H1 (cell line): ENCODE results near the gene GMEB1. TPM values are rescaled to one million over a fixed set of nuclear protein-coding genes. Genes with fewer than 3 reads are reported as not detected.

Experiments
- CTCF ChIA-PET: fragments of 300-600 bp; sonication (Branson Sonifier 250); formaldehyde crosslinking; loops from one replicate; lab custom pipeline; 2021; ENCODE audit not compliant: partially characterized antibody; lab: Charles Lee
- POLR2A ChIA-PET: fragments of 300-600 bp; sonication (Branson Sonifier 250); formaldehyde crosslinking; loops from one replicate; lab custom pipeline; 2021; ENCODE audit warnings: inconsistent platforms; ENCODE audit not compliant: partially characterized antibody; lab: Charles Lee
- DNase-seq, 2 experiments: peaks; one replicate each; pipeline versions ENCODE4 v3.0.0 to v3.0.0-alpha.2; 2010 to 2022; ENCODE audit warnings: low spot score in 2 of 2, low read depth in 1 of 2, mixed read lengths in 1 of 2
- FAIRE-seq: peaks from 2 replicates; lab custom pipeline; 2011; peaks lifted over from hg19 to GRCh38; lab: Jason Lieb, UNC
- H2AFZ ChIP-seq: 2 replicates; pipeline ENCODE4 v1.8.1; 2012; ENCODE audit warnings: low read length, inconsistent platforms
- H2AK5ac ChIP-seq: 2 replicates; pipeline ENCODE4 v1.6.1; 2013; ENCODE audit warnings: low read depth, low read length
- H2BK120ac ChIP-seq: replicated peaks from 2 replicates; pipeline ENCODE3; 2013; ENCODE audit warnings: low read depth, low read length, inconsistent platforms
- H2BK12ac ChIP-seq: 2 replicates; pipeline ENCODE4 v1.6.1; 2013; ENCODE audit warnings: low read depth, low read length
- H2BK15ac ChIP-seq: 2 replicates; pipeline ENCODE4 v1.6.1; 2013; ENCODE audit warnings: low read length
- H2BK20ac ChIP-seq: 2 replicates; pipeline ENCODE4 v1.6.1; 2013; ENCODE audit warnings: low read length
- H2BK5ac ChIP-seq: 2 replicates; pipeline ENCODE4 v1.6.1; 2013; ENCODE audit warnings: low read depth, low read length
- H3K14ac ChIP-seq: 2 replicates; pipeline ENCODE4 v1.6.1; 2013; ENCODE audit warnings: inconsistent platforms; ENCODE audit not compliant: insufficient read length
- H3K18ac ChIP-seq: 2 replicates; pipeline ENCODE4 v1.6.1; 2013; ENCODE audit warnings: low read length; ENCODE audit errors: extremely low read depth
- H3K23ac ChIP-seq: 2 replicates; pipeline ENCODE4 v1.6.1; 2013; ENCODE audit warnings: inconsistent platforms; ENCODE audit not compliant: insufficient read length
- H3K23me2 ChIP-seq: 2 replicates; pipeline ENCODE4 v1.6.1; 2013; ENCODE audit warnings: low read depth, low read length
- H3K27ac ChIP-seq: 2 replicates; pipeline ENCODE4 v1.6.1; 2011; ENCODE audit warnings: low read depth, low read length, inconsistent platforms
- H3K27me3 ChIP-seq, 4 experiments: replicated peaks in 1 of 4; 1 replicate in 1 of 4; 2 replicates in 3 of 4; pipeline versions ENCODE4 v1.6.1 to v1.8.1; 2011 to 2013; ENCODE audit warnings: low read length in 3 of 4, mild to moderate bottlenecking in 3 of 4, inconsistent platforms in 2 of 4, mixed read lengths in 2 of 4, moderate library complexity in 1 of 4; ENCODE audit not compliant: control insufficient read depth in 3 of 4, insufficient read depth in 3 of 4; ENCODE audit errors: extremely low read depth in 1 of 4
- H3K36me3 ChIP-seq, 4 experiments: 2 replicates each; pipeline versions ENCODE4 v1.6.1 to v1.8.1; 2011 to 2013; ENCODE audit warnings: mild to moderate bottlenecking in 4 of 4, low read length in 3 of 4, moderate library complexity in 2 of 4, control low read depth in 1 of 4, inconsistent platforms in 1 of 4; ENCODE audit not compliant: insufficient read depth in 4 of 4, control insufficient read depth in 2 of 4
- H3K4ac ChIP-seq: replicated peaks from 2 replicates; pipeline ENCODE3; 2013; ENCODE audit warnings: low read length, low read depth, mixed read lengths, inconsistent platforms; ENCODE audit not compliant: insufficient read length
- H3K4me1 ChIP-seq, 4 experiments: replicated peaks in 1 of 4; 1 replicate in 1 of 4; 2 replicates in 3 of 4; pipeline versions ENCODE4 v1.6.1 to v1.8.1; 2011 to 2013; ENCODE audit warnings: low read length in 3 of 4, inconsistent platforms in 2 of 4, mixed read lengths in 1 of 4; ENCODE audit not compliant: insufficient read depth in 4 of 4, control insufficient read depth in 3 of 4
- H3K4me2 ChIP-seq, 2 experiments: 2 replicates each; pipeline versions ENCODE4 v1.6.1 to v1.8.1; 2011 to 2013; ENCODE audit warnings: low read depth in 2 of 2, low read length in 2 of 2, control low read depth in 1 of 2, inconsistent platforms in 1 of 2, mild to moderate bottlenecking in 1 of 2; ENCODE audit not compliant: insufficient read depth in 1 of 2
- H3K4me3 ChIP-seq, 4 experiments: fragments of 200-600, 300-600 bp in 1 of 4; sonication (generic), shearing (Covaris generic), sonication (Bioruptor Twin) in 1 of 4; 2 replicates each; pipeline versions ENCODE4 v1.5.1 to v1.8.1; 2011 to 2016; ENCODE audit warnings: low read length in 4 of 4, low read depth in 3 of 4, control low read depth in 2 of 4, inconsistent platforms in 2 of 4, mild to moderate bottlenecking in 2 of 4, mixed read lengths in 1 of 4, moderate library complexity in 1 of 4; ENCODE audit not compliant: insufficient read depth in 2 of 4; ENCODE audit errors: extremely low read depth in 1 of 4
- H3K56ac ChIP-seq: replicated peaks from 2 replicates; pipeline ENCODE3; 2013; ENCODE audit warnings: low read depth, mild to moderate bottlenecking, mixed read lengths, low read length, inconsistent platforms; ENCODE audit not compliant: insufficient read length
- H3K79me1 ChIP-seq: 2 replicates; pipeline ENCODE4 v1.6.1; 2013; ENCODE audit warnings: low read depth, low read length, control low read depth
- H3K79me2 ChIP-seq, 2 experiments: 2 replicates each; pipeline versions ENCODE4 v1.6.1 to v1.8.1; 2012 to 2013; ENCODE audit warnings: low read length in 2 of 2, mild to moderate bottlenecking in 2 of 2, inconsistent platforms in 1 of 2; ENCODE audit not compliant: insufficient read depth in 2 of 2, control insufficient read depth in 1 of 2
- H3K9ac ChIP-seq, 4 experiments: replicated peaks in 1 of 4; 1 replicate in 1 of 4; 2 replicates in 3 of 4; pipeline versions ENCODE4 v1.6.1 to v1.8.1; 2011 to 2013; ENCODE audit warnings: low read depth in 3 of 4, low read length in 3 of 4, control low read depth in 2 of 4, mild to moderate bottlenecking in 2 of 4, moderate library complexity in 2 of 4, inconsistent platforms in 1 of 4; ENCODE audit errors: extremely low read depth in 1 of 4
- H3K9me3 ChIP-seq, 2 experiments: 2 replicates each; pipeline versions ENCODE4 v1.6.1 to v1.8.1; 2012 to 2013; ENCODE audit warnings: mild to moderate bottlenecking in 2 of 2, moderate library complexity in 2 of 2, control low read depth in 1 of 2, inconsistent platforms in 1 of 2, low read depth in 1 of 2, low read length in 1 of 2, mixed read lengths in 1 of 2; ENCODE audit not compliant: insufficient read depth in 2 of 2
- H4K20me1 ChIP-seq, 2 experiments: replicated peaks in 1 of 2; 2 replicates each; pipeline versions ENCODE3 to v1.8.1; 2011 to 2013; ENCODE audit warnings: inconsistent platforms in 2 of 2, low read length in 2 of 2, mild to moderate bottlenecking in 1 of 2; ENCODE audit not compliant: insufficient read depth in 2 of 2, control insufficient read depth in 1 of 2
- H4K5ac ChIP-seq: 2 replicates; pipeline ENCODE4 v1.6.1; 2013; ENCODE audit warnings: low read length, low read depth, mixed read lengths, inconsistent platforms; ENCODE audit not compliant: insufficient read length
- H4K8ac ChIP-seq: 2 replicates; pipeline ENCODE4 v1.8.0; 2013; ENCODE audit warnings: mild to moderate bottlenecking, moderate library complexity, low read length, inconsistent platforms; ENCODE audit not compliant: insufficient read depth; ENCODE audit errors: extremely low read depth
- H4K91ac ChIP-seq: replicated peaks from 2 replicates; pipeline ENCODE3; 2013; ENCODE audit warnings: low read length, mixed read lengths, inconsistent platforms; ENCODE audit not compliant: insufficient read length
- EGR1 ChIP-seq: IDR thresholded peaks from 2 replicates; pipeline ENCODE4 v1.6.1; 2011; ENCODE audit warnings: low read depth, low read length, borderline replicate concordance
- EP300 ChIP-seq, 2 experiments: IDR thresholded peaks; 1 replicate in 1 of 2; 2 replicates in 1 of 2; pipeline ENCODE4 v1.6.1; 2011 to 2012; ENCODE audit warnings: low read depth in 2 of 2, low read length in 2 of 2, mild to moderate bottlenecking in 2 of 2, borderline replicate concordance in 1 of 2, inconsistent platforms in 1 of 2, moderate library complexity in 1 of 2
- FOSL1 ChIP-seq: IDR thresholded peaks from 2 replicates; pipeline ENCODE4 v1.6.1; 2011; ENCODE audit warnings: mild to moderate bottlenecking, low read depth, low read length, moderate library complexity; ENCODE audit not compliant: insufficient read depth
- KDM5A ChIP-seq: fragments of 200-600 bp; IDR thresholded peaks from 2 replicates; pipeline ENCODE4 v1.7.1; 2012; ENCODE audit warnings: mild to moderate bottlenecking, low read length, inconsistent platforms, mixed read lengths
- MAX ChIP-seq: IDR thresholded peaks from 2 replicates; pipeline ENCODE4 v1.6.1; 2012; ENCODE audit warnings: inconsistent platforms
- TAF1 ChIP-seq: IDR thresholded peaks from 2 replicates; pipeline ENCODE4 v1.6.1; 2011; ENCODE audit warnings: mild to moderate bottlenecking, low read depth, low read length
- TEAD4 ChIP-seq: IDR thresholded peaks from 2 replicates; pipeline ENCODE4 v1.6.1; 2012; ENCODE audit warnings: low read depth, low read length, inconsistent platforms, mixed read lengths
- USF2 ChIP-seq: IDR thresholded peaks from 2 replicates; pipeline ENCODE4 v1.6.1; 2011; ENCODE audit warnings: low read length, improper control_type of control experiment
- WGBS, 2 experiments: shearing (Covaris generic) in 1 of 2; methylation state at CpG; one replicate each; pipeline versions ENCODE4 v1.1.6 to v1.1.7; 2013 to 2015; ENCODE audit warnings: low lambda C conversion rate in 2 of 2, mixed read lengths in 2 of 2, inconsistent platforms in 1 of 2, low coverage in 1 of 2, missing lambda C conversion rate in 1 of 2; ENCODE audit not compliant: insufficient replicate concordance in 2 of 2, insufficient coverage in 1 of 2, insufficient read length in 1 of 2; ENCODE audit errors: extremely low coverage in 1 of 2, missing lambda C conversion rate in 1 of 2; 5-methylcytosine and 5-hydroxymethylcytosine counted together
- polyA plus RNA-seq, 7 experiments: library from polyadenylated mRNA; depleted of rRNA in 3 of 7; stranded (reverse) in 5 of 7; unstranded in 2 of 7; fragments of >200 nt in 5 of 7; fragments of 200-250 nt in 2 of 7; gene quantifications; 1 replicate in 5 of 7; 2 replicates in 1 of 7; 4 replicates in 1 of 7; pipeline versions ENCODE4 v1.2.1 to v1.2.3, GENCODE V29; 2011 to 2013; ENCODE audit warnings: missing spikeins in 2 of 7, mixed read lengths in 2 of 7
- total RNA-seq: library from RNA; stranded (reverse); fragmentation: NEBNext Ultra II Directional; extraction: Animal tissue kit (Norgen Biotek cat#: 25700); gene quantifications from 2 replicates; pipeline ENCODE4 v1.2.1, GENCODE V29; 2021

The GMEB1 gene
- total and polyA plus RNA-seq, 2 of the 8 experiments (the other 6 are each of a cell fraction or from before 2014, with no cell fraction given) = 13.3 to 26.2 TPM

- peaks cover 27 to 48% of the 10 kb centered on the region in 2 experiments for H3K79me2 ChIP-seq
- H3K79me1 ChIP-seq = no peaks in the 10 kb centered on the region; the same call in 1 of the 2 replicates
- peak within 1 kb of the TSS; percentile 88 to 97 (median 94) for H3K4me3 ChIP-seq
- H3K4me1 ChIP-seq = peaks cover 0 to 11% (median 3%) of the 10 kb centered on the region in 4 experiments; a peak in 6 of 7 replicates
- H3K27me3 ChIP-seq = no peaks in the 10 kb centered on the region
- WGBS, 2 experiments = 1% methylated on average over 48 of the region's 92 CpGs; no CpG with 5 or more reads in 1 of the 2 experiments
- peak within 1 kb of the TSS; percentile 98 for H3K27ac ChIP-seq
- peak within 1 kb of the TSS; percentile 95 for H3K18ac ChIP-seq
- peak within 1 kb of the TSS; percentile 37 for H2BK120ac ChIP-seq
- H3K36me3 ChIP-seq = peaks cover 10 to 33% (median 21%) of the 10 kb centered on the region in 4 experiments
- FAIRE-seq = peak; percentile 77
- no peaks in the 10 kb centered on the region; the same call in 1 of the 2 replicates for H3K23me2 ChIP-seq
- no peaks in the 10 kb centered on the region for H3K9me3 ChIP-seq
- CTCF ChIA-PET = interaction anchor here (0.6 to 2.8 kb wide), 18 partner anchors 9 to 185 kb away, joined by 3 to 12 read pairs (median 4); partner anchors contain the start of genes GMEB1, RNU11 and TAF12
- no peak within 1 kb of the TSS for H3K23ac ChIP-seq
- H4K8ac ChIP-seq = peak within 1 kb of the TSS; percentile 99
- H4K5ac ChIP-seq = peak within 1 kb of the TSS; percentile 82
- H2AK5ac ChIP-seq = peak within 1 kb of the TSS; percentile 90; the same call in 1 of the 2 replicates
- peak within 1 kb of the TSS; percentile 97 for H2BK5ac ChIP-seq
- peak within 1 kb of the TSS; percentile 69; the same call in 1 of the 2 replicates for H2BK12ac ChIP-seq
- H4K91ac ChIP-seq = peak within 1 kb of the TSS; percentile 84
- peak; percentile 94 to 97 for DNase-seq
- H3K9ac ChIP-seq = peak within 1 kb of the TSS; percentile 88 to 99 (median 99)
- no peak within 1 kb of the TSS for H2BK20ac ChIP-seq
- peak within 1 kb of the TSS; percentile 47 for H3K4ac ChIP-seq
- H4K20me1 ChIP-seq = peaks cover 5% of the 10 kb centered on the region in 2 experiments
- peak within 1 kb of the TSS; percentile 72 to 73 for H3K4me2 ChIP-seq
- peak within 1 kb of the TSS; percentile 85; the same call in 1 of the 2 replicates for H2BK15ac ChIP-seq
- POLR2A ChIA-PET = interaction anchor here (0.5 to 12.5 kb wide), 37 partner anchors 9 to 388 kb away, joined by 3 to 369 read pairs (median 5); partner anchors contain the start of genes GMEB1, RCC1, RNU11 and TAF12
- H3K56ac ChIP-seq = peak within 1 kb of the TSS; percentile 94
- no peak within 1 kb of the TSS for H3K14ac ChIP-seq
- no peak within 1 kb of the TSS for H2AFZ ChIP-seq
- TF ChIP-seq EP300 (IDR thresholded peaks at IDR 0.05; ENCODE audit: borderline replicate concordance in 1 of 2, low read depth in 2 of 2, low read length in 2 of 2) (peak in 1 of 2 experiments; percentile 76; a peak in 1 of 3 replicates), MAX (peak; percentile 94), FOSL1 (no peak), TAF1 (peak; percentile 88), EGR1 (peak; percentile 89; the same call in 1 of the 2 replicates), TEAD4 (0 out of 2 replicates have a peak, but pooled peaks have one; percentile 10), KDM5A (0 out of 2 replicates have a peak, but pooled peaks have one; percentile 8), USF2 (no peak)
These were observed 68.1 kb downstream of the GMEB1 start, which contains the start of gene YTHDF2 for GRCh38 chr1:28736450-28737306. Gene YTHDF2 (plus strand): TSS chr1:28736940. CDS start chr1:28737121, 181 bp downstream.
